ENCODE measurements around the gene SYNGR1.

Gene SYNGR1

GRCh38 chr22:39349967-39350726 lies at the start of gene SYNGR1:
TSS of gene SYNGR1 (plus strand) at chr22:39349991. CDS start at chr22:39350011, 20 bp downstream.
- DNase-seq = no peak

- DNase-seq = no peak
These were observed 49.5 kb upstream of the SYNGR1 start for GRCh38 chr22:39300186-39300830.

DNA sequence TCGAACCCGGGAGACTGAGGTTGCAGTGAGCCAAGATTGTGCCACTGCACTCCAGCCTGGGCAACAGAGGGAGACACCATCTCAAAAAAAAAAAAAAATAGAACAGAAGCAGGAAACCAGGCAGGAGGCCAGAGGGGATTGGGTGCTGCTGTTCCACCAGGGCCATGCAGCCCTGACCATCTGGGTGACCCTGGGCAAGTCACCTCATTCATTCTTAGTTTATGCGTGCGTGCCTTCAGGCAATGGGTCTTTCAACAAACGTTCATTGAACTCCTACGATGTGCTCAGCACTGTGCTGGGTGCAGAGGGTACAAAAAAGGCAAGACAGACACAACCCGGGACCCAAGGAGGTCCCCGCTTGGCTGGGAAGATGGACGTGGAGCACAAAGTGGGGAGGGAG lies 48.7 kb upstream of the SYNGR1 start:
- no peak for DNase-seq

GRCh38 chr22:39301926-39302325 lies 47.9 kb upstream of the SYNGR1 start:
- DNase-seq = no peak

DNA sequence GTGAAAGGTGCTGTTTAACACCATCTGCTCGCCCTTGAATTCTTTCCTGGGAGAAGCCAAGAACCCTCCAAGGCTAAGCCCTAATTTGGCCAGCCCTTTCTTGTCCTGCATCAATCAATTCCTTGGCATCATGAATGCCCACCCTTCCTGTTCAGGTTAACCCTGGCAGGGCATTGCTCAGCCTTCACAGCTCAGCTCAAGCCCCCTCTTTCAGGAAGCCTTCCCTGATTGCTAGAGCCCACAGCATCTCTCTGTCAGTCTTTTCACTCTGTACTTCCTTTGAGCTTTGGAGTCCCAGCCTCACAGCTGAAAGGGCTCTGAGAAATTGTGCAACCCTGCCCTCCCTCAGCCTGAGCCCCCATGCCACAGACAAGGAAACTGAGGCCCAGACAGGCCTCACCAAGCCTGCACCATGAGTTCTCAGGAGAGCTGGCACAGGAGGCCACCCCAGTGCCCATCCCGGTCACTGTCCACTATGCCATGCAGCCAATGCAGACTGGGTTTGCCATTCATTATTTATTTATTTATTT lies 47.3 kb upstream of the SYNGR1 start:
- no peak for DNase-seq

DNA sequence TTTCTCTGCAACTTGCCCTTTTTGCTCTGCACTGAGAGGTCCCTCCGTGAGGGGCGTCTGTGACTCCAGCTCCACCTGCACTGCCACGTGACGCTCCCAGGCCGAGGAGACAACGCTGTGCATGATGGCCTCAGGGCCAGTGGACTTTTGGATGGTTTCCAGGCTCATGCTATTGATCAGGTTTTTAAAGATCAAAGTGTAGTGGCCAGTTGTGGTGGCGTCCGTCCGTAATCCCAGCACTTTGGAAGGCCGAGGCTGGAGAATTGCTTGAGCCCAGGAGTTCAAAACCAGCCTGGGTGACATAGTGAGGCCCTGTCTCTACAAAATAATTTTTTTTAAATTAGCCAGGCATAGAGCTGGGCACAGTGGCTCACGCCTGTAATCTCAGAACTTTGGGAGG lies 46.4 kb upstream of the SYNGR1 start:
- DNase-seq = no peak

GRCh38 chr22:39303892-39304671 lies 45.7 kb upstream of the SYNGR1 start:
- DNase-seq = no peak

DNA sequence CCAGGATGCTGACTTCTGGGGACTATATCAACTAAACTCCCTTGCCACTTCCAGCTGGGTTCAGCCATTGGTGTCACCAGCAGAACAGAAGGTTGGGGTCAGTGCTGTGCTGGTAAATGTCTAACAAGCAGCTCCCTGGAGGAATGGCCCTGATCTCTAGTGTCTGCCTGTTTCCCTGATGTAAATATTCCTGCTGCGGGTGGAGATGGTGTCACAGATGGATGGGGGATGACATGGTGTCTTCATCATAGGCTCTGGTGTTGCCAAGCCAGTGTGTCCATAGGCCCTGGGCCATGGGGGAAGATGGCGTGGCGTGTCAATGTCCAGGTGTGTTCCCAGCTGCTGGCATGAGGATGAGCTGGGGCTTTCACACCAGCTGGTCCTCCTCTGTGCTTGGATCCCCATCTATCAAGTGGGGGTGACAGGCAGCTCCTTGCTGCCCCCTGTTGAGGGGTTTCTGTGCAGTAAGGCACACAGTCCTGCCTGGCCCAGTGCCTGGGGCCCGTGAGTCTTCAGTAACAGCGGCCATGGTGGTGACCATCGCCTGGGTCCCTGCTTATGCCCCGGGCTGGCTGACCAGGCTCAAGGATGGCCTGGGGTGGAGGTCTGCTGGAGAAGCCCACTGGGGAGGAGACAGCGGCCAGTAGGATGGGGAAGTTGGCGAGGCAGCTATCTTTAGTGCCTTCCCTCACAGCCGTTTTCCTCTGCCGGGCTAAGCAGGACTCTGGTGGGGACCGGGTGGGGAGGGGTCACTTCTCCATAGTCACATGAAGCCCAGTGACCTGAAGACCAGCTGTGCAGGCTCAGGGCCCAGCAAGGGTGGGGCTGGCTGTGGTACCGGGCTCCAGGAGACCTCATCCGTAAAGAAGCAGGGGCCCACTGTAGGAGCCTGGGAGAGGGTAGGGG lies 43.1 kb upstream of the SYNGR1 start:
- DNase-seq = no peak

DNA sequence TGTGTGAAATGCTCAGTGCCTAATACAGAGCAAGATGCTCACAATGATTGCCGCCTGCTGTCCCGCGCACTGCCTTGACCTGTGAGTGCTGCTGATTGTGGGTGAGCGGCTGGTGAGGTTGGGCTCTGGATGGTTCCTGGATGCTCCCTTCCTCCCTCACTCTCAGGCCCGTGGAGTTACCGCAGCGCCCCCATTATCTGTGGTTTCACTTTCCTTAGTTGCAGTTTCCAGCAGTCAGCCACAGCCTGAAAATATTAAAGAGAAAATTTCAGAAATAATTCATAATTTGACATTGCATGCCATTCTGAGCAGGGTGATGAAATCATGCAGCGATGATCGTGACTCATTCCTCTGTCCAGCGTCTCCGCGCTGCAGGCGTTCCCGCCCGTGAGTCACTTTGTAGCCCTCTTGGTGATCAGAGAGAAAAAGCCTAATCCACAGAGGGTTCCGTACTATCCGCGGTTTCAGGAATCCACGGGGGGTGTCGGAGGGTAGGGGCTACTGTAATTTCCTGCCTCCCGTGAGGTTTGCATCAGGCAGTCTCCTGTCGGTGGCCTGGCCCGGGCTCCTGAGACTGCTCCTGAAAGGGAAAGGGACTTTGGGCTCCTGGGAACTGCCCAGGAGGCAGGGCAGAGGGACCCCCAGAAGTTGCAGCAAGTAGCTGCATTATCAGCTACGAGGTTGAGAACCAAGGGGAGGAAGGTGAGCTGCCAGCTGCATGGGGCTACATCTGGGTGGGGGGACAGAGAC lies 41.0 kb upstream of the SYNGR1 start:
- peak; percentile 86 for DNase-seq

GRCh38 chr22:39309364-39309861 lies 40.4 kb upstream of the SYNGR1 start:
- DNase-seq = no peak

- no peak for DNase-seq
These were observed 39.7 kb upstream of the SYNGR1 start for GRCh38 chr22:39309881-39310714.

GRCh38 chr22:39311592-39312400 lies 38.0 kb upstream of the SYNGR1 start:
- DNase-seq = no peak

DNA sequence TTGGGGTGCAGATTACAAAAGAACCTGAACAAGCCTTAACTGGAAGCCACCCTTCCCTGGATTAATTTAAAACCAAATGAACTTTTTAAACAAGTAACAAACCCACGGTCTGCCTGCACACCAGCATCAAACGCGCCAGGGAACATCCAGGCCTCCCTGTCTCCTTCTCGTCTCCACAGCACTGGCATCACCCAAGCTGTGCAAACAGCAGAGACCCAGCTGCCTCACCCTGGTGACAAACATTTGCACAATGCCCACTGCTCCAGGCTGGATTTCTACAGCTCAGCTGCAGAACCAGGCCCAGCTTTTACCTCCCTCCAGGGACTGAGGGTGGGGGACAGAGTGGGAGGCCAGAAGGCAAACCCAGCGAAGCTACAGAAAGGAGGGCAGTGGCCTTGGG lies 37.4 kb upstream of the SYNGR1 start:
- DNase-seq = no peak

DNA sequence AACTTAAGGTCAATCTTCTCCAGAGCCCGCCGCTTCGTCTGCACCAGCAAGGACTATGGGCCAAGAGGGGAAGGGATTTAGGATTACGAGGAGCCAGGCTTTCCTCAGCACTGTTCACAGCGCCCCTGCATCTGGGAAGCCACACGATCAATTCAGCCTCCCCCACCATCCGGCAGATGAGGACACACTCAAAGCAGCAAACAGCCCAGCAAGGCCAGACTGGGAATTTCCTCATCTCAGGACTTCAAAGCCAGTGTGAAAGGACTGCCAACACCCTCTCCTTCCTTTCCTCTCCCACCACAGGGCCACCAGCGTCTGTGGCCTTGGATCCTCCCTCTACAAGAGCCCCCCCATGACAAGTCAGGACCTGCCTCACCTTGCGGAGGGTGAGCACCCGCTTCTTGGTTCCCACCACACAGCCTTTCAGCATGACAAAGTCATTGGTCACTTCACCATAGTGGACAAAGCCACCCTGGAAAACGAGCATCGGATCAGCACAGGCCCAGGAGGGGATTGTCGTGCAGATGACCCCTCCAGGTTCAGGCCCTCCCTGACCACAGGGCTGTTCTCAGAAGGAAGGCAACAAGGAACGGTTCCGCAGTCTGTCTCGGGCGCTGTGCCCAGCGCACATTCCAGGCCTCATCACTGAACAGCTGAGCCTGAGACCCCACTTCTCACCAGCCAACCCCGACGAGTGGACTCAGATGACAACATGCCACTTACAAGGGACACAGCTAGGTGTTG lies 36.4 kb upstream of the SYNGR1 start:
- DNase-seq = no peak

- DNase-seq = no peak
These were observed 35.4 kb upstream of the SYNGR1 start for GRCh38 chr22:39314251-39314971.

GRCh38 chr22:39315389-39315788 lies 34.4 kb upstream of the SYNGR1 start:
- no peak for DNase-seq

DNA sequence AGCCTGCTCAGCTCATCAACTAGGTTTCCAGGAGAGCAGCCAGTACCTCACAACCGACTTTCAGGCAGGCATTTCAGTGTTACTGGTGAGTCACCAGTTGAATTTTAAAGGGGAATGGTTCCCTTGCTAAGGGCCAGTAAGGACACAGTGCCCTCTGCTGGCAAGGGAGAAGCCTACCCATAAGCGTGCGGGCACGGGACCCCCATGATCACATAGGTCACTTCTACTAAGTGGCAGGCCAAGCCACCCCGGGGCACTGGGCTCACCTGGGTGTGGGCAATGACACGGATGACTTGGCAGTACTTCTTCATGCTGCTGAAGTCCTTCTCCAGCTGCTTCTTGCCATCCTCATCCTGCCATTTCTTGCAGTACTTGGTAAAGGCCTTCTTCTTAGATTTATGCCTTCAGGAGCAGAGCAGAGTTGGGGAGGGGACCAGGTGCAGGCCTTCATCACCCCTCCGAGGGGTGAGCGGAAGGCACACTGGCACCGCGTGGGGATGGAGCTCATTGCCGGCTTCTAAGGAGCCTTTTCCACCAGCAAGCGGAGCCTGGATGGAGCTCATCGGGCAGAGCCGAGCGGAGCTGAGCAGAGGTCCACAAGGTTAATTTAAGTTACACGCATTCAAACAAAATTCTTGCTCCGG lies 33.2 kb upstream of the SYNGR1 start:
- DNase-seq = peak; percentile 53

Data from NCI-H226 (cell line).